ENCODE results near the gene NLGN1.

GRCh38 chr3:173945806-173946205 lies 548.3 kb downstream of the NLGN1 start:
- TF ChIP-seq CTCF (IDR thresholded peaks at IDR 0.05) (no peak), POLR2A (IDR thresholded peaks at IDR 0.05) (no peak)

Measured in heart left ventricle (tissue), 13 donors.